ENCODE measurements around the gene BTN3A1. TPM values are rescaled to one million over a fixed set of nuclear protein-coding genes. Genes with fewer than 3 reads are reported as not detected.

Gene BTN3A1
- polyA plus RNA-seq, 1 donor from 2014 or later = 38.2 TPM

- H3K27ac ChIP-seq (ENCODE audit: low read length) = no peak overlapping the region
- no peak overlapping the region for H2AFZ ChIP-seq (ENCODE audit: low read depth, low read length)
- no peak overlapping the region for H3K9ac ChIP-seq (ENCODE audit: low read length)
- no peaks in the 10 kb centered on the region for H4K20me1 ChIP-seq (ENCODE audit: insufficient read depth)
- H3F3A ChIP-seq (ENCODE audit: insufficient read depth, low read length, poor library complexity, severe bottlenecking) = no peaks in the 10 kb centered on the region
- TF ChIP-seq REST (IDR thresholded peaks at IDR 0.05; ENCODE audit: borderline replicate concordance) = no peak
- no peak for TF ChIP-seq CTCF (IDR thresholded peaks at IDR 0.05; ENCODE audit: poor library complexity, severe bottlenecking)
- H3K4me3 ChIP-seq (ENCODE audit: low read length) = no peak overlapping the region
- no peaks in the 10 kb centered on the region for H3K9me3 ChIP-seq (ENCODE audit: low read length)
- no peaks in the 10 kb centered on the region for H3K9me2 ChIP-seq (ENCODE audit: insufficient read depth, low read length)
- no peaks in the 10 kb centered on the region for H3K27me3 ChIP-seq (ENCODE audit: insufficient read depth, low read depth, low read length)
- no peak overlapping the region for H3K4me2 ChIP-seq (ENCODE audit: low read length)
- no peaks in the 10 kb centered on the region for H3K36me3 ChIP-seq (ENCODE audit: insufficient read depth, low read length)
- H3K79me2 ChIP-seq (replicated peaks; ENCODE audit: insufficient read depth, low read length) = no peaks in the 10 kb centered on the region
Observed at GRCh38 chr6:26359765-26360164, 42.3 kb upstream of the BTN3A1 start.

- H3K4me2 ChIP-seq (ENCODE audit: low read length) = no peak overlapping the region
Observed at GRCh38 chr6:26360451-26361416, 41.3 kb upstream of the BTN3A1 start.

More at GRCh38 chr6:26360451-26361416, 41.3 kb upstream of the BTN3A1 start:
- no peaks in the 10 kb centered on the region for H4K20me1 ChIP-seq (ENCODE audit: insufficient read depth)
- H3K4me3 ChIP-seq (ENCODE audit: low read length) = no peak overlapping the region
- no peak overlapping the region for H3K27ac ChIP-seq (ENCODE audit: low read length)
- H3K9ac ChIP-seq (ENCODE audit: low read length) = no peak overlapping the region
- H2AFZ ChIP-seq (ENCODE audit: low read depth, low read length) = no peak overlapping the region
- H3F3A ChIP-seq (ENCODE audit: insufficient read depth, low read length, poor library complexity, severe bottlenecking) = no peaks in the 10 kb centered on the region
- H3K27me3 ChIP-seq (ENCODE audit: insufficient read depth, low read depth, low read length) = no peaks in the 10 kb centered on the region
- no peaks in the 10 kb centered on the region for H3K79me2 ChIP-seq (replicated peaks; ENCODE audit: insufficient read depth, low read length)
- no peaks in the 10 kb centered on the region for H3K9me3 ChIP-seq (ENCODE audit: low read length)
- H3K36me3 ChIP-seq (ENCODE audit: insufficient read depth, low read length) = no peaks in the 10 kb centered on the region
- H3K9me2 ChIP-seq (ENCODE audit: insufficient read depth, low read length) = no peaks in the 10 kb centered on the region
- TF ChIP-seq EP300 (conservative IDR thresholded peaks at IDR 0.05; ENCODE audit: poor library complexity, severe bottlenecking) = no peak
- no peak for TF ChIP-seq REST (IDR thresholded peaks at IDR 0.05; ENCODE audit: borderline replicate concordance)
- no peak for TF ChIP-seq POLR2AphosphoS5 (IDR thresholded peaks at IDR 0.05)
- TF ChIP-seq MXI1 (conservative IDR thresholded peaks at IDR 0.05; ENCODE audit: poor library complexity, severe bottlenecking) = no peak
- TF ChIP-seq SMC3 (conservative IDR thresholded peaks at IDR 0.05; ENCODE audit: poor library complexity) = no peak
- no peak for TF ChIP-seq CTCF (IDR thresholded peaks at IDR 0.05; ENCODE audit: poor library complexity, severe bottlenecking)
- no peak for TF ChIP-seq EZH2 (IDR thresholded peaks at IDR 0.05; ENCODE audit: borderline replicate concordance, insufficient read depth, low read length, poor library complexity, severe bottlenecking)
- no peak for TF ChIP-seq TAF1 (IDR thresholded peaks at IDR 0.05; ENCODE audit: low read depth)
- no peak for TF ChIP-seq RAD21 (conservative IDR thresholded peaks at IDR 0.05)

Data from neural cell (in vitro differentiated cells).